GM18508 (cell line): ENCODE measurements around the gene USP54.

Experiments used
- ATAC-seq: cut with Tn5 transposase; IDR thresholded peaks from one replicate; pipeline ENCODE4 v1.9.1; 2021; ENCODE audit warnings: moderate number of reproducible peaks; ENCODE audit not compliant: insufficient read depth, unreplicated experiment

The USP54 gene

GRCh38 chr10:73534857-73535256 lies 56.3 kb downstream of the USP54 start:
- ATAC-seq = no peak

- no peak for ATAC-seq
Measured at GRCh38 chr10:73529089-73529832, 61.9 kb downstream of the USP54 start.

GRCh38 chr10:73522263-73522662 lies 68.9 kb downstream of the USP54 start:
- no peak for ATAC-seq

GRCh38 chr10:73519336-73519735 lies 71.8 kb downstream of the USP54 start:
- ATAC-seq = no peak

DNA sequence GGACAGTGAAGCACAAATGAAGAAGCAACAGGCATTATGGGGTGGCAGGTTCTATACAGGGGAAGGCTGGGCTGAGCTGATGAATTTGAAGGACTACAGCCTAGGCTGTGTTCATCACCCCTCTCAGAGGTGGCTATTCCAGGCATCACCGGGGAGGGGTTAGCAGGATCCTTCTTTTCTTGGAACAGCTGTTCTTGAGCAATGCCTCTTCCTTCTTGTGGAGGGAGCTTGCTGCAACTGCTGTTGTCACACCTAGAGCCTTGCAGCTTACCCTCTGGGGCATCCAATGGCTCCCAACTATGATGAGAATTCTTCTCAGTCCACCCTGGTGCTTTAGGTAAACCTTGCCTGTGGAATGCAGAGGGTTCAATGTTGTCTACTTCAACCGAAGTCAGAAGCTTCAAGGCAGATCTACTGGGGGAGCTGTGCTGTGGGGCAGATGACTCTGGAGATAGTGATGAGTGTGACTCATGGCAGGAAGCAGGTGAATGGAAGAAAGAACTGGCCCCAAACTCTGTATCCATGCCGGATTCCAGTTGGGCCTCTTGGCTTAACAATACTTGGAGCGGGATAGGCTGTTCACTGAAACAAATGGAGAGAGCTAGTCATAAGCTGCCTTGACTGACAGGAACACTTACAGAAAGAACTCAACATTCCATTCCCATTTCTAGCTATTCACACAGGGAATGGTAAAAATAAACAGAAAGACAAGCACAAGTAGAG lies 73.8 kb downstream of the USP54 start:
- ATAC-seq = no peak

GRCh38 chr10:73512207-73512743 lies 78.9 kb downstream of the USP54 start:
- no peak for ATAC-seq

DNA sequence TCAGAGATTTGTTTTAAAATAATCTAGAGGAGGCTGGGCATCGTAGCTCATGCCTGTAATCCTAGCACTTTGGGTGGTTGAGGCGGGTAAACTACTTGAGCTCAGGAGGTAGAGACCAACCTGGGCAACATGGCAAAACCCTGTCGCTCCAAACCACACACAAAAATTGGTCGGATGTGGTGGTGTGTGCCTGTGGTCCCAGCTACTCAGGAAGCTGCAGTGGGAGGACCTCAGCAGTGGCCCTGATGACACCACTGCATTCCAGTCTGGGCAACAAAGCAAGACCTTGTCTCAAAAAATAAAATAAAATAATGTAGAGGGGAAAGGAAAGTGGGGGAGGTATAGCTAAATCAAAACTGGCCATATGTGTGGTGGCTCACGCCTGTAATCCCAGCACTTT lies 81.4 kb downstream of the USP54 start:
- no peak for ATAC-seq

GRCh38 chr10:73506491-73506890 lies 84.7 kb downstream of the USP54 start:
- ATAC-seq = no peak

DNA sequence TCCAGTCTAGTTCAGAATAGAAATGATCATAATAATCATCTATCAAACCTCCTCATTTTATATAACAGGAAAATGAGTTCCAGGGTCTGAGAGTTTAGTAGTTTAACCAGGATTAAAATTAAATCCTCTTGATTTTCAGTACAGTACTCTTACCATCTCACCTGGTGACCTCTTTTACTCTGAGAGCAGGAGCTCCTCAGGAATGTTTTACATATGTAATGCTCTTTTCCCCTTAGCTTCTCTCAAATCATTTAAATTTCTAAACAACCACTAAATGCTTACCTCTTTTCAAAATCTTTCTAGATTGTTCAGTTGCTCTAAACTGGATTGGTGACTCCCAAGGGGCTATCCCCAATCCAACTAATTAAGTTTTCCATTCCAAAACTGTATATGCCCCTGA lies 85.1 kb downstream of the USP54 start:
- ATAC-seq = no peak

DNA sequence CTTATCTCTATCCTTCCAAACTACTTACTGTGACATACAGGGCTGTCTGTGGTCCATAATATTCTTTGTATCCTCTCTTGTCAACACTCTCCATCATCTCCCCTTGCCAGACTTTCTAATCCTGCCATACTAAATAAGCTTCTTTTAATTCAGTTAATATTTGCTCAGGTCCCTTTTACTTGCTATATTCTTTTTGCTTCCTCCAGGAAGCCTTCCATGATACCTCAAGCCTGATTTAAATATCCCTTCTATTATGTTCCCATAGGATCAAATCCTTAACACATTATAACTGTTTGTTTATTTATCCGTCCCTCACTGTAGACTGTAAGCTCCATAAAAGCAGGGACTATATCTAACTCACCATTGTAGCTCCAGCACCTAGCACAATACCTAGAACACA lies 88.1 kb downstream of the USP54 start:
- ATAC-seq = no peak

GRCh38 chr10:73501651-73502050 lies 89.5 kb downstream of the USP54 start:
- no peak for ATAC-seq

- no peak for ATAC-seq
Measured at GRCh38 chr10:73497623-73498022, 93.5 kb downstream of the USP54 start.

DNA sequence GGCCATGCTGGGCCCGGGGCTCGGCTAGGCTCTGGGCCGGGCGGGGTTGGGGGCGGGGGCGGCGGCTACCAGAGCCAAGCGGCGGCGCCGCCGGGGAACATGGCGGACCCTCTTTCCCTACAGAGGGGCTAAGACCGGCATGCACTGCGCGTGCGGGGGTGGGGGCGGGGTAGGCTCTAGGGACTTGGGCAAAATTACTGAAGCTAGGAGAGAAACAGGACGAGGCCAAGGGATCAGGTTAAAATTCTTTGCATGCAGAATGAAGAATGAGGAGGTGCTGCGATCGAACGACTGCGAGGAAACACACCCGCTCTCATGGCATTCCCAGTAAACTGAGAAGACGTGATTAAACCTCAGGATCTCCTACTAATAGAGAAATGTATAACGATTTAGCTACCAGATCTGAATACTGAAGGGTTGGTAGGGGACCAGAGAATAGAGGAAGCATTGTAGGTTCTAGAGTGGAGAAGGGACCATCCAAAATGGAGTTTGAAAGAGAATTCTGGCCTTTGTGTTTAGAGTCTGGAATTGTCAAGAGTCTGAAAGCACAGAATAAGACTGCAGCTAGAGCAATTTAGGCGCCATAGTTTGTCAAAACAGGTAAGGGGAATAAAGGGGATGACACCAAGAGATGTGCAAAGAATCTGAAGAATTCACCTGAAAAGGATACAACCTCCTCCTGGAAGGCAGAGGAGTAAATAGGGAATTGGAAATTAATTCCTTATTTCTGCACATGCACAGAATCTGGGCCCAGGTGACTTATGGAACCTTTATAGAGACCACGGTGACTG lies 95.1 kb downstream of the USP54 start, which contains the start of gene PPP3CB:
Gene PPP3CB, minus strand, starts transcription at position 141 of the 791 bp plus-strand sequence. Its CDS starts 135 bp downstream, at position 6.
- peak; percentile 23 for ATAC-seq

DNA sequence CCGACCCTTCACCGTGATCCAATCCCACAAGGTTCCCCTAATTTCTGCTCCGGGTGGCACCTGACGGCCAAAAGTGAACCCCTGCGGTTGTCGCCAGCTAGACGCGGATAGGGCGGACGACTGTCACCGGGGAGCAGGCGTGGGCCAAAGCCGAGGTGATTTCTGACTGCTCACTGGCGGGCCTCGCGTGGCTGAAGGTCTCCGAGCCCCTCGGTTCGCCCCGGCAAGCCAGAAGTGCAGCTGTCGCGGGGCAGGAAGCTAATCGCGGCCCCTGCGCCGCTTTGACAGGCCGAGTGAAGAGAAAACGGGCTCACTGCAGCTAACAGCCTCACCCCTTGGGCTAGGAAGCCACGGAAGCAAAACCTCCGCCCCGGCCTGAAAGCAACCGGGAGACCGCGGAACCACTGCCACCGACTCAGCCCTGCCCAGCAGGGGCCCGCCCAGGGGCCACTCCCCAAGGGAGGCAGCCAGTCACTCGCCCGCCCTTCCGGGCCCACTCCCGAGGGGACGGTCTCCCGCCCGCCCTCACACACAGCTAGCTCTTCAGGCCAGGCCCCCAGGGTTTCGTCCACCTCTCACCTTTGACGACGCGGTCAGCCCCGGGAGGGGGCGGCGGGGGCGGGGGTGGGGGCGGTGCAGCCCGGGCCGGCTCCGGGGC lies 95.8 kb downstream of the USP54 start:
- peak; percentile 50 for ATAC-seq

DNA sequence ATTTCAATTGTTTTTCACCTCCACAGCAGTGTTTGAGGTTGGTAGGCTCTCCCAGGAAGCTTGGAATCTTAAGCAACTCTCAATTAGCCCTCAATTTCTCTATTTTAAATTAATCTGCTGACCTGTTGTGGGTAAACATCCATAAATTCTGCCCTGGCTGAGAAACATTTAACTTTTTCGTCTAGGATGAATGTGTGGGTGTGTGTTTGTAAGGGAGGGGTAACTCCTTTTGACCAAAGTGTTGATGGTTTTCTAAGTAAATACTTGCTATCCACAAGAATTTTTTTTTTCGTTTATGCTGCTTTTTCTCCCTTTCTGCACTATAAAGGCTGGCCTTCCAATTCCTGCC lies 96.3 kb downstream of the USP54 start:
- ATAC-seq = no peak

DNA sequence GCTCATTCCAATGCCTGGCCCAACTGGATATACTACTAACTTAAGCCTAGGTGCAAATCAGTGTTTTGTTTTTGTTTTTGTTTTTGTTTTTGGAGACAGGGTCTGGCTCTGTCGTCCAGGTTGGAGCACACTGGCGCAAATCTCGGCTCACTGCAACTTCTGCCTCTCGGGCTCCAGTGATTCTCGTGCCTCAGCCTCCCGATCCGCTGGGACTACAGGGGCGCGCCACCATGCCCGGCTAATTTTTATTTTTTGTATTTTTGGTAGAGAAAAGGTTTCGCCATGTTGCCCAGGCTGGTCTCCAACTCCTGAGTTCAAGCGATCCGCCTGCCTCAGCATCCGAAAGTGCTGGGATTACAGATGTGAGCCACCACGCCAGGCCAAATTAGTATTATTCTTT lies 96.9 kb downstream of the USP54 start:
- no peak for ATAC-seq

- ATAC-seq = no peak
Measured at GRCh38 chr10:73493781-73494180, 97.4 kb downstream of the USP54 start.

- ATAC-seq = no peak
Measured at GRCh38 chr10:73486601-73487000, 104.5 kb downstream of the USP54 start.

GRCh38 chr10:73485320-73485719 lies 105.8 kb downstream of the USP54 start:
- no peak for ATAC-seq

- ATAC-seq = no peak
Measured at GRCh38 chr10:73480158-73480557, 111.0 kb downstream of the USP54 start.
